MM.1S (cell line): ENCODE data around the gene BICRAL.

Experiments
- EZH2 ChIP-seq: fragments of 300-600 bp; sonication (generic); optimal IDR thresholded peaks from 2 replicates; pipeline ENCODE3; 2017; ENCODE audit warnings: low read depth, mild to moderate bottlenecking, antibody characterized with exemption, low read length, mixed read lengths
- EZH2phosphoT487 ChIP-seq: fragments of 300-600 bp; sonication (generic); IDR thresholded peaks from 2 replicates; pipeline ENCODE4 v1.6.1; 2018; ENCODE audit warnings: antibody characterized with exemption, low read length
- TF ChIP-seq, protein P1 (sequence below): fragments of 300-600 bp; sonication (generic); IDR thresholded peaks from 2 replicates; pipeline ENCODE4 v1.5.1; 2016; ENCODE audit warnings: antibody characterized with exemption, low read length, mixed read lengths

DNA sequence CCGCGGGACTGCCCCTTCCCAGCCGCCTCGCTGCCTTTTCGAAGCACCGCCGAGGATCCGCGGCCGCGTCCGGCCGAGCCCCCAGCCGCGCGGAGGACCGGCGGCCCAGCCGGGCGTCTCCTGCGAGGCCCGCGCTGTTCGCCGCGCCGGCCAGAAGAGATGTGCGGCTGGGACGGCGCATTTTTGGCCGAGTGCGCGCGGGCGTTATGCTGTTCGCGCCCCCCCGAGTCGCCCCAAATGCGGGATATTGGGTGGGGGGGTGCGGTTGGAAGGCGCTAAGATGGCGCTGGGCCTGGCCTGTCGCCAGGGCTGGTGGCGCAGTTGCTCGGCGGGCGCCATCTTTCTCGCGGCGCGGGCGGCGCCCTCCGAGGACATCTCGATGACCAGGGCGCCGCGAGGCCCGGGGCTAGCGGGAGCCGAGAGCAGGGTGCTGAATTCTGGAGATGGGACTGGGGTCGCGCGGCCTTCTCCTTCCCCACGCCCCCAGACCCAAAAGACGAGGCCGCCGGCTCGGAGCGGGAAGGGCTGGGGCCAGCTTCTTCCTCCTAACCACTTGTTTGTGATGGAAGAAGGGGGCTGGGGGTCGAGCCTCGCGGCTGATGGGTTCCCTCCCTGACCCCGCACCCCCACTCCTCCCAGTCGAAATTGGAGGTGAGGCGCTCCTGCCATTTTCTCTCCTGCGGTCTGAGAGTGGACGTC, 1.5 kb downstream of the BICRAL start:
- TF ChIP-seq, protein P1, sequence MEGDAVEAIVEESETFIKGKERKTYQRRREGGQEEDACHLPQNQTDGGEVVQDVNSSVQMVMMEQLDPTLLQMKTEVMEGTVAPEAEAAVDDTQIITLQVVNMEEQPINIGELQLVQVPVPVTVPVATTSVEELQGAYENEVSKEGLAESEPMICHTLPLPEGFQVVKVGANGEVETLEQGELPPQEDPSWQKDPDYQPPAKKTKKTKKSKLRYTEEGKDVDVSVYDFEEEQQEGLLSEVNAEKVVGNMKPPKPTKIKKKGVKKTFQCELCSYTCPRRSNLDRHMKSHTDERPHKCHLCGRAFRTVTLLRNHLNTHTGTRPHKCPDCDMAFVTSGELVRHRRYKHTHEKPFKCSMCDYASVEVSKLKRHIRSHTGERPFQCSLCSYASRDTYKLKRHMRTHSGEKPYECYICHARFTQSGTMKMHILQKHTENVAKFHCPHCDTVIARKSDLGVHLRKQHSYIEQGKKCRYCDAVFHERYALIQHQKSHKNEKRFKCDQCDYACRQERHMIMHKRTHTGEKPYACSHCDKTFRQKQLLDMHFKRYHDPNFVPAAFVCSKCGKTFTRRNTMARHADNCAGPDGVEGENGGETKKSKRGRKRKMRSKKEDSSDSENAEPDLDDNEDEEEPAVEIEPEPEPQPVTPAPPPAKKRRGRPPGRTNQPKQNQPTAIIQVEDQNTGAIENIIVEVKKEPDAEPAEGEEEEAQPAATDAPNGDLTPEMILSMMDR: no peak
- no peak for TF ChIP-seq EZH2
- TF ChIP-seq EZH2phosphoT487: no peak
